Activated naive CD4-positive, alpha-beta T cell treated with anti-CD3 and anti-CD28 coated beads, Interleukin-2, amount 50 U/mL, for 72 hours (primary cell): Measurements from ENCODE around the gene RAB11FIP4. TPM values are rescaled to one million over a fixed set of nuclear protein-coding genes. Genes with fewer than 3 reads are reported as not detected.
"Not testable (repeated sequence)": the region's sequence is repeated elsewhere in the genome, so short reads cannot be mapped to it uniquely, and the experiment has no call there.

Experiments used
- ATAC-seq, 2 donors: fragments of 150-1000 bp; cut with Tn5 transposase; 2 replicates each; pipeline ENCODE4 v1.10.0; 2021; ENCODE audit warnings: mild to moderate bottlenecking in 2 of 2, moderate library complexity in 2 of 2
- DNase-seq, 2 donors: peaks; one replicate each; pipeline ENCODE4 v3.0.0; 2021 to 2022; ENCODE audit warnings: low spot score in 2 of 2
- H3K27ac Mint-ChIP-seq, 2 donors: one replicate each; pipeline ENCODE4 v1.8.0; 2022; ENCODE audit warnings: mild to moderate bottlenecking in 2 of 2, mixed read lengths in 2 of 2
- H3K36me3 Mint-ChIP-seq, 2 donors: one replicate each; pipeline ENCODE4 v1.8.0; 2022; ENCODE audit warnings: mixed read lengths in 2 of 2
- H3K9me3 Mint-ChIP-seq, 2 donors: one replicate each; pipeline ENCODE4 v1.8.0; 2022; ENCODE audit warnings: mixed read lengths in 2 of 2
- total RNA-seq, 2 donors: library from RNA; stranded (reverse); gene quantifications; one replicate each; pipeline ENCODE4 v1.2.3, GENCODE V29; 2022

Gene RAB11FIP4
- total RNA-seq, 2 donors from 2014 or later, result 22.5 to 39.0 TPM

DNA sequence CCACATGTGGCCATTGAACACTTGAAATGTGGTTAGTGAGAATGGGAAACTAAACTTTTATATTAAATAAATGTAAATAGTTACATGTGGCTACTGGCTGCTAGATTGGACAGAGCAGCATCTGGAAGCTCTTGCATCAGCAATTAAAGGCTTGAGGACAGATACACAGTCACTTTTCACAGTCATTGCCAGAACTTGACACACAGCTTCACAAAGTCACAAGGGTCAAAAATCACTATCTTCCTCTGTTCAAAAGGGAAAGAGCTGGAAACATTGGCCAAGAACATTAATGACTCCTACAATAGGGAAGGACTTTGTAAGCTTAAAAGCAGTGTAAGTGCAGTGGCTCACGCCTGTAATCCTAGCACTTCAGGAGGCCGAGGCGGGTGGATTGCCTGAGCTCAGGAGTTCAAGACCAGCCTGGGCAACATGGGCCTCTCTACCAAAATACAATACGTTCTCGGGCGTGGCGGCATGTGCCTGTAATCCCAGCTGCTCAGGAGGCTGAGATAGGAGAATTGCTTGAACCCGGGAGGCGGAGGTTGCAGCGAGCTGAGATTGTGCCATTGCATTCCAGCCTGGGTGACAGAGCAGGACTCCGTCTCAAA, 8.7 kb upstream of the RAB11FIP4 start:
- H3K36me3 Mint-ChIP-seq, H3K27ac Mint-ChIP-seq, DNase-seq, H3K9me3 Mint-ChIP-seq, ATAC-seq: not testable (repeated sequence)

DNA sequence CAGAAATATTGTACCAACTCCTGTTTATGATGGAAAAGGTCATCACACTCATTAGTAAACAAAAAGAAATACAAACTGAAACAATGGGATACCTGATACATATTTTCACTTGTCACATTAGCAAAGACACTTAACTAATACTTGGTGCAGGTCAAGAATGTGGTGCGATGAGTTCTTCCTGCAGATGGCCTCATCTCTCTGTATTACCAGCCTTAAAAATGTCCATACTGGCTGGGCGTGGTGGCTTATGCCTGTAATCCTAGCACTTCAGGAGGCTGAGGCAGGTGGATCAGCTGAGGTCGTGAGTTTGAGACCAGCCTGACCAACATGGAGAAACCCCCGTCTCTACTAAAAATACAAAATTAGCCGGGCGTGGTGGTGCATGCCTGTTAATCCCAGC, 8.0 kb upstream of the RAB11FIP4 start:
- ATAC-seq, H3K36me3 Mint-ChIP-seq, DNase-seq, H3K27ac Mint-ChIP-seq, H3K9me3 Mint-ChIP-seq: not testable (repeated sequence)

DNA sequence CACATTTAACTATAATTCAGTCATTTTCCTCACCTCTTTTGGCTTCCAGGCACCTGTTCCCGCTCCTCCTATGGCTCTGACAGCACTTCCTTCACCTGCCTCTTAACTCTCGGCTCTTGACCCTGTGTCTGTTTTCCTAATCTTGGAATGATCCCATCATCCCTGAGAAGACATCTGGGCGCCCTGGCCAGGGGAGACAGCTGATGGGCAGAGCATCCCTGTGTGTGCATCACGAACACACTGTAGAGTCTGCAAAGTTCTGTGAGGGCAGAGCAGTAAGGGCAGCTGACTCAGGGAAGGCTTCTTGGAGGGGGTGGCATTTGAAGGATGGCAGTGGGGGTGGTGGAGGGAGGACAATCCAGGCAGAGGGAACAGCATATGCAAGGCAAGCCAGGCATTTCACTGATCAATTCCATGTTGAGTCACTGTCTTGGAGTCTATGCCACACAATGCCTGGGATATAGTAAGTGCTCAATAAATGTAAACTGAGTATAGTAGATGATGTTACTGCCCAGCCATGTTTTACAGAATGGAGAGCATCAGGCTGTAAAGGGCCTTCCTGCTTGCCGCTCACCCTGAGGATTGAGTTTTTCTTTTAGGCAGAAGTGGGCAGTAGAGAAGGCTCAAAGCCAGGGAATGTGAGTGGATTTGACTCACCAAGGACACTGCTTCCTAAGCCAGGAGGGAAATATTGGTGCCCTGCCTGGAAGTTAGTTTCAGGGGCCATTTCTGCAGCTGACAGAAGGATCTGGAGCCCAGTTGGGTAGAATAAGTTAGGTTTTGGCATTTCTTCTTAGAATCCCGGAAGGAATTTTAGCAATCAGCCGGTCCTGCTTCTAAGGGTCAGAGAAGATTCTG, 5.8 kb upstream of the RAB11FIP4 start:
- no peaks in the 10 kb centered on the region for H3K36me3 Mint-ChIP-seq
- ATAC-seq (no peak), DNase-seq (no peak)
- no peaks in the 10 kb centered on the region for H3K9me3 Mint-ChIP-seq
- H3K27ac Mint-ChIP-seq, result no peak overlapping the region

DNA sequence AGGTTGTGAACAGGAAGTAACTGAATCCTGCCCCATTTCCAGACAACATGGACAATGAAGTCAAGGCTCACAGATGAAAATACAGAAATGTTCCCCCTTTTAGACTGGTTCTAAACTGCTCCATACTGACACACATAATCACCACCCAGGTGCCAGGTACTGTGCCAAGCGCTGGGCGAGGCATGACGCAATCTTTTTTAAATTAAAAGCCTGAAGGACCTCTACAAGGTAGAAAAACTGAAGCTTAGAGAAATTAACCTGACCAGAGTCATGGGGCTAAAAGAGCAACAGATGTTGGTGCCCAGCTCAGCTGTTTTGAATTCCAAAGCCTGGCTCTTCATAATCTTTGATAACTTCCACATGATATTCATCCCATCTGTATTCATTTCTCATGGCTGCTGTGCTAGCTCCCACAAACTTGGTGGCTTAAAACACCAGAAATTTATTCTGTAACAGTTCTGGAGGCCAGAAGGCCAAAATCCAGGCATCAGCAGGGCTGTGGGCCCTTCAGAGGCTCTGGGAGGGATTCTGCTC, 4.9 kb upstream of the RAB11FIP4 start:
- Mint-ChIP-seq H3K36me3 (no peaks in the 10 kb centered on the region), H3K27ac (no peak overlapping the region), H3K9me3 (no peaks in the 10 kb centered on the region)
- DNase-seq (no peak), ATAC-seq (no peak)

DNA sequence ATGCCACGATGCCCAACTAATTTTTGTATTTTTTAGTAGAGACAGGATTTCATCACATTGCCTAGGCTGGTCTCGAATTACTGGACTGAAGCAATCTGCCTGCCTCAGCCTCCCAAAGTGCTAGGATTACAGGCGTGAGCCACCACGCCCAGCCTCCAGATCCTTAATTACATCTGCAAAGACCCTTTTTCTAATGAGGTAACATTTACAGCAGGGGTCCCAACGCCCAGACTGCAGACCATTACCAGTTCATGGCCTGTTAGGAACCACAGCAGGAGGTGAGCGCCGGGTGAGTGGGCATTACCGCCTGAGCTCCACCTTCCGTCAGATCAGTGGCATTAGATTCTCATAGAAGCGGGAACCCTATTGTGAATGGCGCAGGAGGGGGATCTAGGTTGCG, 4.0 kb upstream of the RAB11FIP4 start:
- Mint-ChIP-seq H3K27ac (no peak overlapping the region), H3K36me3 (no peaks in the 10 kb centered on the region), H3K9me3 (no peaks in the 10 kb centered on the region)
- ATAC-seq (no peak), DNase-seq (no peak)

DNA sequence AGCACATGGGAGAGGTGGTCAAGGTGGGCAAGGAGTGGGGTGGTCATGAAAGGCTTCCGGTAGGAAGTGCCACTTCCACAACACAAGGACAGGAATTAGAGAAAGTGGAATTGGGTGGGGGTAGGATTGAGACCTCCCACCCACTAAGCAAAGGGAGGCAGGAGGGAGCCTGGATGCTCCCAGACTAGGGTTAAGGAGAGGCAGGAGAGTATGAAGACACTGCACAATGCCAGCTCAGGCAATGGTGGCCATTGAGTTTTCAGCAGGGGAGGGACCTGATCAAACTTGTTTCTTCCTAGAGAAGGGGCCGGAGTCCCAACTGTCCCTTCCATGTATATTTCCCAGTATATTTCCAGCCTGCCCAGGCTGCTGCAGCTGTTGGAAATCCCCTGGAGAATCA, 3.1 kb upstream of the RAB11FIP4 start:
- no peak for ATAC-seq
- no peaks in the 10 kb centered on the region for H3K36me3 Mint-ChIP-seq
- H3K27ac Mint-ChIP-seq, result no peak overlapping the region
- no peaks in the 10 kb centered on the region for H3K9me3 Mint-ChIP-seq
- DNase-seq, result no peak

DNA sequence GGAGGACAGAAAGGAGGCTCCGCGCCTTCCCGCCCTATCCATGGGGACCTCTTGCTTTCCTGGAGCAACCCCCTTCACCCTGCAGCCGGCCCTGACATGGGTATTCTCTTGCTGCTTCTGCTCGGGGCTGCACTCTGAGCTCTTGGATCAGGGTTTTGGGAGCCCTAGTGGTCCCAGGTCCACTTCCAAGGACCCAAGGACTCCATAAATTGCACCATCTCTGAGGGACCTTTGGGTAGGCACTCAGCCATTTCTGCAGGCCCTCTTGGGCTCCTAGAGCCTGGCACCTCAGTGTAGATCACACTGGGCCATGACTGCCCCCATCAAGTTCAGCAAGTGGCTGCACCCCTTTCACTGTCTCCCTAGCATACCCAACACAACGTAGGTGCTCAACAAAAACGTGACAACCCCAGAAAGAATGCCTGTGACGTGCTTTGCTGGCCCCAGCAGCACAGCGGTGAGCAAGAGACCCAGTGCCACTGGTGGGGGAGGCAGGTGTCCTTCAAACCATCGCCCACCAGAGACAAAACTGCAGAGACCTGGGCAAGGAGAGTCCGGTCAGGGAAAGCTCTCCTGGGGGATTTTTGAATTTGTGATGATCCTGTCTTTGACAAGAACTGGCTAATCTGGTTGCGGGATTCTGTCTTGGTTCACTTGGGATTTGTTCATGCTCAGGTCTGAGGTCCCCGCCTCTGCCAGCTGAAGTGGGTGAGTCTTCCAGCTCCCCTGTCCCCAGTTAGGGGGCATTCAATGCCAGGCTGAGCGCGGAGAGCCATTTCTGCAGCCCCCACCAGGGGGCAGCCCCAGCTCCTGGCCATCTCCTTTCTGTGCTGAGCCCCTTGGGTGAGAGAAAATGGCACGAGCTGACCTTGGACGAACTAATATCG, 2.5 kb upstream of the RAB11FIP4 start:
- Mint-ChIP-seq H3K9me3 (no peaks in the 10 kb centered on the region), H3K27ac (no peak overlapping the region), H3K36me3 (no peaks in the 10 kb centered on the region)
- DNase-seq (peak in 1 of 2 donors; percentile 62), ATAC-seq (peak; percentile 46 to 56)

DNA sequence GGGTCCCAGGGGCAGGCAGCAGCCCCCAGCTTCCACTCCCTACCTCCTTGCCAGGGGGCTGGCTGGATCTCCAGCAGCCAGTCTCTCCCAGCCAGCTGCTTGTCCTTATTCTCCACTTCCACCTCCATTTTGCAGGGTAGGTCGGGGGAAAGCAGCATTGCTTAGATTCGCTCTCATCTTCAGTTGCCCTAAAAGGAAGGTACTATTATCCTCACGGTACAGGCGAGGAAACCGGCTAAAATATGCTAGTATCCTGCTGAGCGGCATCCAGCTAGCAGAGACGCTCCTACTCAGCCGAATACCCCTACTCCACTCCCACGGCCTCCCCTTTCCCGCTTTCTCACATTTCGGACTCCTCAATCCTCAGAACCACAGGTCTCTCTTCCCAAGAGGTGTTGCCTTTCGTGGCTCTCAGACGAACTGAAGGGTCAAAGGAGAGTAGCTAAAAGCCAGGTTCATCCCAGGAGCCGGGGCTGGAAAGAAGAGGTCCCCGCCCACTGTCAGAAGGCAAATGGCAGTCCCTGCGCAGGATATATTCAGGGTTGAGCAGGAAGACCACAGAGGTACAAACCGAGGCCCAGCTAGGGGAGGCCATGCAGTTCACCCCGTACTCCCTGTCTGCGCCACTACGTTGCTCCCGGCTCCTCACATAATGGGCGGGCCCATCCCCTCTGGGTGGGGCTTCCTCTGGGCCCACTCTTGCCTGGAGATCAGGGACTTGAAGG, 1.7 kb upstream of the RAB11FIP4 start:
- DNase-seq (no peak), ATAC-seq (no peak)
- Mint-ChIP-seq H3K27ac (peak overlapping the region in 1 of 2 donors; percentile 68), H3K36me3 (no peaks in the 10 kb centered on the region), H3K9me3 (no peaks in the 10 kb centered on the region)

DNA sequence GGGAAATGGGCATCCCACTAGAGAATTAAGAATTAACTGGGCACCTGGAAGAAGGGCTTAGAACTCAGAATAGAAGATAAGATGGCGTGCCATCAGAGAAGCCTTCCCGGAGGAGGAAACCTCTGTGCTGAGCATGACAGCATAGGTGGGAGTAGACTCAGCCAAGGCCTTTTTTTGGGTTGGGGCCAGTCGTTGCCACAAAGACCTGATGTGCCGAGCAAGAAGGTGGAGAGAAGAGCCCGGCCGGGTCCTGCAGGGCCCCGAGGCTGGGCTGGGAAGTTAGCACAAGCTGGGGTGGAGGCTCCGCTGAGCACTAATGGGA, 1.1 kb upstream of the RAB11FIP4 start:
- DNase-seq (no peak), ATAC-seq (no peak)
- H3K27ac Mint-ChIP-seq, result no peak overlapping the region
- H3K36me3 Mint-ChIP-seq, result no peaks in the 10 kb centered on the region
- H3K9me3 Mint-ChIP-seq, result no peaks in the 10 kb centered on the region

DNA sequence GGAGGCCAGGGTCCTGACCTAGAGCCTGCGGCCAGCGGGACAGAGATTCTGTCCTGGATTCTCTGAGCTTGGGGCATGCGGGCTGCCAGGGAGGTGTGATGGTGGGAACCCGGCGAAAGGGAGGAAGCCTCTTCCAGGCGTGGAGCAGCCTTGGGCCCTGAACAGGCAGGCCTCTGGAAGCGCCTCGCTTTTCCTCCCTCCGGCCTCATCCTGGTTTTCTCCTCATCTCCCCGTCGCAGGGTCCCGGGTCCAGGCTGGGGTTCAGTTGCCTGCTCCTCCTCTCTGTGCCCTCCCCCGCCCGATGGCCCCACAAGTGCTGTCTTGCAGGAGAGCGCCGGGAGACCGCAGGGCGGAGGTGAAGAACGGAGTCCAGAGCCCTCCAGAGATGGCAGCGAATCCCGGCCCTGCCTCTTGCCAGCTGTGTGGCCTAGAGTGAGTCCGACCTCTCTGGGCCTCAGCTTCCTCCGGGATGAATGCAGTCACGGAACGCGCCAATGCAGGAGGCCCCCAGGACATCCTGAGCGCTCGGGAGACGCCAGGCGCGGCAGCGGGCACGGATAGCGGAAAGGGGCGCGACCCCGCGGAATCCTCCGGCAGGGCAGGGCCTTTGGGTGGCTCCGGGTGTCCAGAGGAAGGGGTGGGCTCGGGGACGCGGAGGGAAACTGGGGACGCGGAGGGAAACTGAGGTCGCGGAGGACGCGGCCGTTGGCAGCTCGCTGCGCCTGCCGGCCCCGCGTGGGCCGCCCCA, 553 bp upstream of the RAB11FIP4 start:
- ATAC-seq (peak; percentile 9 to 28), DNase-seq (no peak)
- H3K27ac Mint-ChIP-seq, result no peak overlapping the region
- no peaks in the 10 kb centered on the region for H3K9me3 Mint-ChIP-seq
- no peaks in the 10 kb centered on the region for H3K36me3 Mint-ChIP-seq

DNA sequence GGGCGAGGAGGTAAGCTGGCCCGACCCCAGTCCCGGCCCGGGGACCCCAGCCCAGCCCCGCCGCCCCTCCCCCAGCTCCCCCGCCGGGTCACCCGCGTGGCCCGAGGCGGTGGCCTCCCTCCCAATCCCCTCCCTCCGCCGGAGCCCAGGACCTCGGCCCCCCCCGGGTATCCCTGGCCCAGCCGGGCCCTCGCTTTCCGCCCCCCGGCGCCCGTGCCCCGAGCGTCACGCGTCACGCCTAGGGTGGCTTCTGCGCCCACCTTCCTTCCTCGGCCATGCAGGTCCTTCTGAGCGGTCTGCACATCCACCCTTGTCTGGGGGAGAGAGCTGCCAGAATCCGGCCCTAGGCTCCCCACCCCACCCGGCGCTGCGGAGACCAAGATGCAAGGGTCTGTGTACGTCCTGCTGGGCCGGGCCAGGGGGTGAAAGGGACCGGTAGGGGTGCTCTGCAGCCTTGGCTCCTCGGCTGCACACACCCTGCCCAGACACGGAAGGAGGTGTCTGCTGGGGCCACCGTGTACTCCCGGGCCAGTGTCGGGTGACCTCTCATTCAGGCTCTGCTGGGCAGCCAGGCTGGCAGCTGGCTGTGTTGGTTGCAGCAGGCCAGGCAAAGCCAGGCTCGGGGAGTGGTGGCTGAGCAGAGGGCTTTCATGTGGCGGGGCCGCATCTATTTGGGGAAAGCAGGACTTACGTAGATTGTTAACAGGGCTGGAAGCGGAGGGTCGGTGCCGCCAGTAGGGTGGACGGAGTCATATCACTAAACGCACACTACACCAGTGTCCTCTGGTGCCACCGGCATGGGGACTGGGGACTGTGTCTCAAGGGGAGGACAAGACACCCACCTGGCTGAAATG, 754 bp downstream of the RAB11FIP4 start:
- Mint-ChIP-seq H3K9me3 (no peaks in the 10 kb centered on the region), H3K36me3 (no peaks in the 10 kb centered on the region), H3K27ac (no peak overlapping the region)
- ATAC-seq, result no peak
- no peak for DNase-seq

DNA sequence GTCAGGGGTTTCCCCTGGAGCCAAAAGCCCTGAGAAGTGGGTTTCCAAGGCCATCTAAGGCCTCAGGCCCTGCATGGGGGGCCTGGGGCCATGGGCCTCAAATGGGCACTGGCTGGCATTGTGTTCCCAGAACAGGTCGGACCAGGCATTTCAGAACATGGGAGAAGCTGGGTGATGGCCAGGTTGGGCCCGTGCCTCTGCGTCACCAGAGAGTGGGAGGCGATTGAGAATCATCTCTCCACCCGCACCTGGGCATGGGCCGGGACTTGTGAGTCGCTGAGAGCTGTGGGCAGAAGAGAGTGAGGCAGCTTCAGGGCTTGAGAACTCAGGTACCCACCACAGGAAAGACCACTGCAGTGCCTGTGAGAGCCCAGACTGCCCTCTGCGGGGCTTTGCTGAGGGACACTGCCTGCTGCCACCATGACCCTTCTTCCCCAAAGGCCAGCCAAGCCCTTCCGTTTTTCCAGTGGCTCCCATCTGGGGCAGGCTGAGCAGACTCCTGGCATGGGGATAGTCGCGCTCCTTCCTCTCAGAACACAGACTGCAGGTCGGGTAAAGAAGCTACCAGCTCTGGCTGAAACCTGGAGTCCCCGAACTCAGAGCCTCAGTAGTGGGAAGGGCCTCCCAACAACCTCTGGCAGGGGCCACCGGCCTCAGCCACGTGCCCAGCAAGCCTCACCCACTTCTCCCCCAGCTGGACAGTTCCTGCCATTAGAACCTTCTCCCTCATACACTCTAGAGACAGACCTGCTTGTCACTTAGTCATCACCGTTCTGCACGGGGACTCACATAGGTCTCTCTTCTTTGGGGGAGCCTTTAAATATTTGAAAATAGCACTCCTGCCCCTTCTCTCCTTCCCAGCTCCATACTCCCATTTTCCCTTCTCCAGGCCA, 1.6 kb downstream of the RAB11FIP4 start:
- Mint-ChIP-seq H3K36me3 (no peaks in the 10 kb centered on the region), H3K9me3 (no peaks in the 10 kb centered on the region), H3K27ac (no peak overlapping the region)
- DNase-seq, result no peak
- ATAC-seq, result no peak

DNA sequence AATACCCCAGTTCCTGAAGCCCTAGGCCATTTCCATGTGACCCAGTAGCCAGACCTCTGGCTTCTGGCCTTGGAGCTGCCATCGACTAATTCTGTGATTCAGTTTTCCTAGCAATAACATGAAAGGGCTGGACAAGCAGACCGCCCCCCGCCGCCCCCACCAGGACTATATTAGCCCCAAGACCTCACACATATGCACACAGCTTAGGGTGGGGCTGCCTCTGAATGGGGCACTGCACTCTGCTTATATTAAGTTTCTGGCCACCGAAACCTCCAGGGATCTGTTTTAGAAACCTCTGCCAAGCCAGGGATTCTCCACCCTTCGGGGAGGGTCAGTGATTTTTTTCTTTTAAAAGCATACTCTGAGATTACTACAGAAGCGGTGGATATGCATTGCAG, 2.3 kb downstream of the RAB11FIP4 start:
- no peaks in the 10 kb centered on the region for H3K36me3 Mint-ChIP-seq
- no peaks in the 10 kb centered on the region for H3K9me3 Mint-ChIP-seq
- ATAC-seq, result no peak
- no peak for DNase-seq
- no peak overlapping the region for H3K27ac Mint-ChIP-seq

DNA sequence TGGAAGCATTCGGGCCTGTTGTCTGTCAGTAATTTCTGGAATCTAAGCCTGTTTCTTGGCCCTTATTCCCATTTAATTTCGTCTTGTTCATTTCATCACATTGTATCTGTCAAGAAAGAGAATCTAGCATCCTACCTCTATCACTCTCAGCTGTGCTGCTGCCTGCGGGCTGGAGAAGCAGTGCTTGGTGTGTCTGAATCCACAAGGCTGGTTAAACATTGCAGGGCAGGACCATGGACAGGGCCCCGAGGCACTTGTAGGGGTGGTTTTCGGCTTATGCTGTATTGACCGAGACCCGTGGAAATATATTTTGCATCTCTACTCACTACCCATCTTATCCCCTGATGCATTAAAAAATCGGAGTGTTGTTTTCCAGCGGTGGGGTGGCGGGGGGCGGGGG, 3.1 kb downstream of the RAB11FIP4 start:
- Mint-ChIP-seq H3K9me3 (no peaks in the 10 kb centered on the region), H3K27ac (no peak overlapping the region), H3K36me3 (no peaks in the 10 kb centered on the region)
- ATAC-seq, result no peak
- DNase-seq, result peak in 1 of 2 donors; percentile 52
